NT2/D1 (cell line): Measurements from ENCODE around the gene DCP1B.

ENCODE experiments used
- SUZ12 ChIP-seq: IDR thresholded peaks from 2 replicates; pipeline ENCODE4 v1.6.1; 2011; ENCODE audit not compliant: insufficient read length, insufficient read depth; ENCODE audit errors: extremely low read depth
- YY1 ChIP-seq: IDR thresholded peaks from 2 replicates; pipeline ENCODE4 v1.6.1; 2011; ENCODE audit not compliant: insufficient read length, insufficient read depth

- no peak for TF ChIP-seq YY1
- no peak for TF ChIP-seq SUZ12
Observed at GRCh38 chr12:2009623-2010022, 5.4 kb upstream of the DCP1B start.
